Mammary epithelial cell (primary cell): ENCODE data around the gene PFDN1.

Experiments
- CTCF ChIP-seq, 2 donors: IDR thresholded peaks in 1 of 2; conservative IDR thresholded peaks in 1 of 2; 2 replicates each; pipeline ENCODE4 v1.5.1; 2011 to 2012; ENCODE audit warnings: inconsistent platforms in 2 of 2, low read length in 2 of 2, mild to moderate bottlenecking in 2 of 2, control low read depth in 1 of 2, low read depth in 1 of 2; ENCODE audit not compliant: insufficient read depth in 1 of 2; ENCODE audit errors: extremely low read depth in 1 of 2
- EZH2 ChIP-seq: IDR thresholded peaks from 2 replicates; pipeline ENCODE4 v1.6.1; 2012; ENCODE audit warnings: low read length, inconsistent platforms, borderline replicate concordance

DNA sequence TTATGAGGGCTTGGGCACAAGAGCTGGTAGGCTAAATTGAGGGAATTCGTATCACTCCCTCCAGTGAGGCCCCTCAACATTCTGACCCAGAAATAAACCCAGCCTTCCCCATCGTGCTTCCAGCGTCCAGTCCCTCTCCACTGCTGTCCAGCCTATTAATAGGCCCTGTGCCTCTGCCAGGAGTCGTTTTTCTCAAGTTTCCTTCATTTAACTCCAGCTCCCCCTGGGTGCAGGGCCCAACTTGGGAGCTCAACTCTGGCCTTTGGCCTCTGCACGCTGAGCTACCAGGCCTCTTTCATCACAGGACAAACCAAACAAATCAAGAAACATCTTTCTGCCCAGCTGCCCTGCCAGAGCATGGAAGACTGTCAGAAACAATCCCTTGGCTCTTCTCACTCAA lies 33.5 kb upstream of the PFDN1 start:
- TF ChIP-seq EZH2 = no peak
- TF ChIP-seq CTCF (conservative IDR thresholded peaks at IDR 0.05 in 1 of 2, IDR thresholded peaks at IDR 0.05 in 1 of 2; ENCODE audit: extremely low read depth in 1 of 2, insufficient read depth in 1 of 2, low read depth in 1 of 2, low read length in 2 of 2) = no peak
